ENCODE data around the gene STAT6.

Gene STAT6

DNA sequence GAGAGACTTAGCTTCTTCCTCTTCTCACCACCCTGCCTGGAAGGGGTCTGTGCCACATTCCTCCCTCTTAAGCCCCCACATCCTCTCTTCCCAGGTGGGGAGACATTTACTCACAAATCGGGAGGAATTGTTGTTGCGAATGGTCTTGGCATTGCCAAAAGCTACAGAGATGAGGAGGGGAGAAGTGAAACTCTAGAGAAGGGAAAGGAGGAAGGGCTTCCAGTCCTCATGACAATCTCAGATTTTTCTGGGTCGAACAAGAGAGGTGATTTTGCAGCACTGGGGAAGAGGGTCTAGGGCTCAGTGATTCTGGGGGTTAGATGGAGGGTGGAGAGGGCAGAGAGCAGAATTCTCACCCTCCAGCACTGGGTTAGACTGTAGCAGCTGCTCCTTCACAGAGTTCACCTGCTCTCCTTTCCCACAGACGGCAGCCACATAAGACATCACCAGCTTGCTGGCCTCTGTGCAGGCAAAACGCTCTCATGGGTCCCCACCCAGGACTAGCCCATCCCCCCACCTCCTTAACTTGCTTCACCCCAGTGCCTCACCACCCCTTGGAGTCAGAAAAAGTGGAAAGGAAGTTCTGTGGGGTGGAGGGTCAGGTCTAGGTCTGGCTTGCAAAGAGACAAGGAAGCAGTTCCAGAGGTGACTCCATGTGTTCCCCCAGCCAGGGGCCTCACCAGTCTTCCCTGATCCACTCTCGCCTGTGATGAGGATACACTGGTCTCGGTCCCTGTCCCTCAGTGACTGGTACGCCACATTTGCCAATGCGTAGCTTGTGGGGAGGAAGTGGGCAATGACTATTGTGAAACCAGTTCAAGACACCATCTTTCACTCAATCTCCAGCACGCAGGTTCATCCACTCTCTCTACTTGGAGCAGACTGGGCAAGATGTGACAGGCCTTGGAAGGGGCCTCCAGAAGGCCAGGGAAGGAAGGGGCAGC lies 63.9 kb downstream of the STAT6 start:
- FAIRE-seq: no peak

DNA sequence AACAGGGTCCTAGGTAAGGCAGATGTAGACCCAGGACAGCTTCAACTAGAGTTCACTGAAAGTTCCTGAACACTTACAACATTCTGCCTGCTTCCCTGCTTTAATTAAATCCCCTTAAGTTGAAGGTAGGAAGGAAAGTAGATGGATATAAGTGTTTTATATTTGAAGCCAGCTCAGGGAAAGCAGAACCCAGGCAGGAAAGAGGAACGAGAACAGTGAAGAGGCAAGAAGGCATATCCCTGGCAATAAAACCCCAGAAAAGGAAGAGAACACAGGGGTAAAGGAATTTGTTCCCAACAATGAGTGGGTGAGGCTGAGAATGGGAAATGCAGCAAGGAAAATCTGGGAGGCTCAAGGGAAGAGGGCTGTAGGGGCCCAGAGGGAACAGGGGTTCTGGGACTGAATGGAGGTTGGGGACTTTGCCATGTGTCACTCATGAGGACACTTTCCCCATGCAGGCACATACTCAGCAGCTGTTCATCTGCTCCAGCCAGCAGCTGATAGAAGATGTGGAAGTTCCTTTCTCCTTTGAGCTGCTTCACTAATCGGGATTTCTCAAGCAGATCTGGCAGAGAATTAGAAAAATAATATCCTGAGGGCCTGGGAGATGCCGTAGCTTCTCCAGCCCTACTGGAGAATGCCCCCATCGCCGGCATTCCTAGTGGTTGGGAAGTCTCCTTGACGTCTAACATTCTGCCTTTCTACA lies 64.9 kb downstream of the STAT6 start:
- no peak for FAIRE-seq
